Middle frontal gyrus (tissue), 1 donor: Measurements from ENCODE around the gene TRIM26.

Experiments used
- DNase-seq: peaks from one replicate; pipeline ENCODE4 v3.0.0-alpha.2; 2015; ENCODE audit warnings: low spot score; ENCODE audit errors: extremely low spot score

TRIM26 gene

GRCh38 chr6:30211306-30211705 is 1.9 kb downstream of the TRIM26 start:
- no peak for DNase-seq

DNA sequence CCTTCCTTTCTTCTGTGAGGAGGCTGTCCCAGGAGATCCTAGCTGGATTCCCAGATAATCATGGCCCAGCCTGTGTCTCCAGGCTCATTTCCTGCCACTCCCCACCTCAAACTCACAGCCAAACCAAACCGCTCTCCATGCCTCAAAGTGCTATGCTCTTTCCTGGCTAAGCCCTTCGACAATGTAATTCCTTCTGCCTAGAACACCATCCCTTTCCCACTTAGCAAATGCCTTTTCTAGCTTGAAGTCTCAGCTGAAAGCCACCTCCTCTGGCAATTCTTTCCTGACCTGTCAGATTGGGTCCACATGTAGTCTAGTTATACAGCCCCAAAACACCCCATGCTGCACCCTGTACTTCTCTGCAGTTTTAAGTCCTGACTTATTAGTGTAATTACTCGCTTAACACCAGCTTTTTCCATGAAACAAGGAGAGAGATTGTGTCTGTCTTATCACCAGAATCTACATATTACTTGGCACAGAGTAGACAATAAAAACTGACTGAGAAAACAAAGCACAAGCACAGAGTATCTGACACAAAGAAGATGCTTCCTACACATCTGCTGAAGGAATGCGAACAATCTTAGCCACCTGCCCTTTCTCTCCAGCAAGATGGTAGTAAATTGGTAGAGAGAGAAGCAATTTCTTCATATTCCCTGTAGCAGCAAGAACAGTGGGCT is 5.4 kb downstream of the TRIM26 start:
- DNase-seq: no peak

GRCh38 chr6:30206799-30207618 is 6.2 kb downstream of the TRIM26 start:
- no peak for DNase-seq

DNA sequence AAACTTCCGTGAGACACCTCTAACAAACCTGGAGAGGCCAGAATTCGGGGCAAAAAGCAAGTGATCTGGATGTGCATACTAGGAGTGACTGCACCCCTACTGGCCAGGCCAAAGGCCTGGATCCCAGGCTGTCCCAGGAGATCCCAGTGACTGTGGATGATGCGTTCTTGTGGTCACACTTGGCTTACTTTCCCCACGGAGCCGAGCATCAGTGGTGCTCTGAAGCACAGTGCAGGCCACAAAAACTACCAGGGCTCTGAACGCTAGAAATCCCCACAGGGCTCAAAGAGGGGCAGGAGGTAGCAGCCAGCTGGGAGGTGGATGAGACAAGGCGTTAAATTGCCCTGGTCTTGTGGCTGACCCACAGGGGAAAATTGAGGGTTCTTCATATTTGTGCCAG is 7.1 kb downstream of the TRIM26 start:
- no peak for DNase-seq

DNA sequence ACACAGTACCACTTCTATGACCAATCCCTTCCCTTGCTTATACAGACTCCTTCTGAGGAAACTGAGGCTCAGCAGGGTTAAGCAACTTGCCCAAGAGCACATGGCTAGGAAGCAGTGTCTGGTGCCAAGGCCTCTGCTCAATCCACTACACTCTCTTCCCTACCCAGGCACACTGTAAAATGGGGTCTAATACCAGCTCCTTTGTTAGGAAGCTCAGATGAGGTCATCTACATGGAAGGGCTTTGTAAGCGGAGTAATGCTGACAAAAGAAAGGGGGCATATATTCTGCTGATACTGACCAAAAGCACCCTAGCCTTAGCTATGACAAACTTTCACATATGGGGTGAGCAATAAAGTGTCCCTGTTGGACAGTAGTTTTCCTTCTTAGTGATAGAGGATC is 9.1 kb downstream of the TRIM26 start:
- DNase-seq: no peak

- DNase-seq: no peak
Measured at GRCh38 chr6:30202366-30202765, 10.8 kb downstream of the TRIM26 start.

- DNase-seq: no peak
Measured at GRCh38 chr6:30200551-30201281, 12.5 kb downstream of the TRIM26 start.

DNA sequence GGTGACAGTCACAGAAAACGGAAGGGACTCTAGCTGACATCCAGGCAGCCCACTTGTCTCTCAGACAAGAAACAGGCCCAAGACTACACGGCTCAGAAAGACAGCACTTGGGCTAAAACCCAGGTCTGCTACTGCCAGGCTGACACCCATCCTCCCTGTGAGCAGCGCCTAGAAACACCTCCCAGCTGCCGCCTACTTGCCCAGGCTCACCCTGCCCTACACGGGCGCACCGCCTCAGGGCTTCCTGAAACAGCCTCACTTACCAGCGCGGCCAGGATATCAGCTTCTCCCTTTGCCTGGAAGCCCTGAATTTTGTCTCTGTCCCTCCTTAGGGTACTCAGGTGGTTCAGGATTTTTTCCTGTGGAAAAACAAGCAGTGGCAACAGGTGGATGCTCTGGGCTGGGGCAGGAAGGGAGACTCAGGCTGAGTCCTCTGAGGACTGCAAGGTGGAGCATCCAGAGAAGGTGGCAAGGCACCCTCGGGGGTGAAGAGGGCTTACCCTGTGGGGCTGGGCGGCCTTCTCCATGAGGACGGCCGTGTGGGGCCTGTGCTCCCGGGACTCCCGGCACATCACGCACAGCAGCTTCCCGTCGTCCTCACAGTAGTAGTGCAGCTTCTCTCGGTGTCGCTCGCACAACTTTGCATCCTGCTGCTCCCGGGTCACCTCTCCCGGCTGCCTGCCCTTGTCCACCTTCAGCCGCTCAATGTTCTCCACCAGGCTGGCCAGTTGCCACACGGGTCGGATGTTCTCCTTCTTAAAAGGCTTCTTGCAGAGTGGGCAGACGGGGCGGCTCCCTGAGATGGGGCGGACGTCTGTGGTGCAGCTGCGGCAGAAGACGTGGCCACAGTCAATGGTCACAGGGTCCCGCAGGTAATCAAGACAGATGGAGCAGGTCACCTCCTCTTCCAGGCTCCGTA is 14.8 kb downstream of the TRIM26 start:
- no peak for DNase-seq

- DNase-seq: no peak
Measured at GRCh38 chr6:30196376-30196775, 16.8 kb downstream of the TRIM26 start.

DNA sequence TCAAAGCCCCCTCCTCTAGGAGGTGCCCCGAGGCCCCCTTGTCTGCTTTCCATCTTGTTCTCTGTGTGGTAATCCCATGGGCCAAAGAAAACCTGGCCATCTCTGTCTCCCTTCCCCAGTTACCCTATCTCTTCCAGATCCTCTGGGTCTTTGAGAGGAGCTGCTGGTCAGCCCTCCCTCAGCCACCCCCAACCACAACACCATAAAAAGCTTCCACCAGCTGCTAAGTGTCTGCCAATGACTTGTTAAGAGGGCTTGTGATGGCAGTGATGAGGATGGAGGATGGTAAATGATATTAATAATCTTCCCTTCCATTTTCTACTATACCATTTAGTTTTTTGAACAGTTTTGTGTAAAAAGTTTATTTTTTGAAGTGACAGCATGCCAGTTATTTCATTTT is 17.3 kb downstream of the TRIM26 start:
- no peak for DNase-seq

- DNase-seq: no peak
Measured at GRCh38 chr6:30194797-30195690, 18.2 kb downstream of the TRIM26 start.

DNA sequence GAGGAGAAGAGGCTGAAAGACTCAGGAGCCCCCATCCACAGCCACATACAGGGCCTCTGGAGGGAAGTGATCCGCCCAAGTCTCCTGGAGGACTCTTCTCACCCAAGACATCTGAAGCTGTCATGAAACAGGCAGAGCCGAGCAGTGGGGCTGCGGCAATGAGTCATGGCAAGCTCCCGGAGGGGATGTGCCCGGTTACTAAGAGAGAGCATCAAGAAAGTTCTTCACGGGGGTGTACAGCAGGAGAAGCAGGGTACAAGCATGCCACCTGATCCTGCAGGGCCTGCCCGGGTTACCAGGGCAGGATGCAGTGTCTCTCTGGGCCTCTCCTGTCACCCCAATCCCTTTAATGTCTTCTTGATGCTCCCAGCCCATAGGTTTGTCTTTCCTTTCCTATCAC is 21.1 kb downstream of the TRIM26 start:
- DNase-seq: no peak

- DNase-seq: no peak
Measured at GRCh38 chr6:30188541-30188940, 24.7 kb downstream of the TRIM26 start.

- DNase-seq: no peak
Measured at GRCh38 chr6:30185846-30186484, 27.2 kb downstream of the TRIM26 start.

- no peak for DNase-seq
Measured at GRCh38 chr6:30184417-30185031, 28.7 kb downstream of the TRIM26 start.

DNA sequence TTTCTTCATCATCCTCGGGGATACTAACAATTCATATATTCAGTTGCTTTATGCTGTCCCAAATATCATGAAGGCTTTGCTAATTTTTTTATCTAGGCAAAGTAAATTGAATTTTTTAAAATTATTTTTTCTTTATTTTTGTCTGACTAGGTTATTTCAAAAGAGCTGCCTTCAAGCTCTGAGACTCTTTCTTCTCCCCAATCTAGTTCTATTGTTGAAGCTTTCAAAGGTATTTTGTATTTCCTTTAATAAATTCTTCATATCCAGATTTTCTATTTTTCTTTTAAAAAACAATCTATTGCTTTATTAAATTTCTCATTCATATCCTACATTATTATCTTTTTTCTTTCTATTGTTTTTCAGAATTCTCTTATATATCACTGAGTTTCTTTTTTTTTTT is 33.1 kb downstream of the TRIM26 start:
- DNase-seq: no peak

- no peak for DNase-seq
Measured at GRCh38 chr6:30178837-30179236, 34.4 kb downstream of the TRIM26 start.

GRCh38 chr6:30175765-30176164 is 37.4 kb downstream of the TRIM26 start:
- DNase-seq: no peak

DNA sequence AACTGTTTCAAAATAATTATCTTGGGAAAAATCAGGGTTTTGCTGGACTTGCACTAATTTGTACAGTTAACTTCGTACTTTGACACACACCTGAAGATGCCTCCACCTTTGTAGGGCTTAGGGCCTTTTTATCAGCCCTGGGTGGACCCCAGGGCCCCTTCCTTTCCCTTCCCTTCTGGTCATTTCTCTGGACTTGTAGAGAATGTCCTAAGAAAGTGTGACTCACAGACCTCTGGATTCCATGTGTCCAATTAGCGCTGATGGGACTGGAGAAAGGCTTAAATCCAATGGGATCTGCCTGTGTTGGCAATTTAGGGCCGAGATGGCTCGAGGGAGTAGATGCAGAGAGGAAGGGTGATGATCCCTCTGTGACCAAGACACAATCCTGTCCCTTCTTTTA is 40.5 kb downstream of the TRIM26 start:
- DNase-seq: no peak
